HepG2 (cell line): ENCODE measurements around the gene PCDHB1. TPM values are rescaled to one million over a fixed set of nuclear protein-coding genes. Genes with fewer than 3 reads are reported as not detected.

Experiments used
- ATAC-seq: fragments of 200-7000 bp; cut with Tn5 transposase; 3 replicates; pipeline ENCODE4 v1.9.1; 2020; ENCODE audit warnings: mild to moderate bottlenecking, moderate library complexity
- BruUV-seq: library from RNA; stranded (reverse); fragments of 400-500 nt; replicated peaks from 2 replicates; lab custom pipeline; 2021; lab: Mats Ljungman, UMichigan
- CTCF ChIA-PET: fragments of 300-600 bp; formaldehyde crosslinking; extraction: SDS; loops from one replicate; lab custom pipeline; 2021; ENCODE audit warnings: low total read pairs, inconsistent platforms, low intra/inter-chr PET ratio; lab: Yijun Ruan, JAX
- POLR2A ChIA-PET: fragments of 350-600 bp; sonication (Branson Sonifier 250); formaldehyde crosslinking; loops from one replicate; lab custom pipeline; 2020; ENCODE audit warnings: antibody characterized with exemption, inconsistent platforms; lab: Yijun Ruan, JAX
- DNase-seq: peaks from one replicate; pipeline ENCODE4 v3.0.0-alpha.2; 2015; ENCODE audit warnings: low spot score
- FAIRE-seq: peaks from 3 replicates; lab custom pipeline; 2011; peaks lifted over from hg19 to GRCh38; lab: Jason Lieb, UNC
- H2AFZ ChIP-seq: one replicate; pipeline ENCODE4 v1.6.1; 2011; ENCODE audit warnings: low read length, inconsistent platforms
- H3K27ac ChIP-seq: fragments of 300-600 bp; 3 replicates; pipeline ENCODE4 v1.8.0; 2011; ENCODE audit warnings: mixed run types, mild to moderate bottlenecking, mixed read lengths, low read length, inconsistent platforms; ENCODE audit not compliant: insufficient read depth; ENCODE audit errors: extremely low read length
- H3K27me3 ChIP-seq, 2 experiments: fragments of 200-600 bp in 1 of 2; 2 replicates in 1 of 2; 3 replicates in 1 of 2; pipeline versions ENCODE4 v1.6.0 to v1.8.0; 2011; ENCODE audit warnings: low read length in 2 of 2, mild to moderate bottlenecking in 2 of 2, moderate library complexity in 2 of 2, inconsistent platforms in 1 of 2; ENCODE audit not compliant: insufficient read depth in 2 of 2, control insufficient read depth in 1 of 2
- H3K36me3 ChIP-seq, 2 experiments: fragments of 200-600 bp in 1 of 2; replicated peaks in 1 of 2; 2 replicates in 1 of 2; 3 replicates in 1 of 2; pipeline versions ENCODE4 v1.5.1 to v1.8.0; 2011; ENCODE audit warnings: low read length in 2 of 2, inconsistent platforms in 1 of 2; ENCODE audit not compliant: insufficient read depth in 2 of 2, control insufficient read depth in 1 of 2
- H3K4me1 ChIP-seq: 2 replicates; pipeline ENCODE4 v1.5.1; 2012; ENCODE audit warnings: low read length, inconsistent platforms; ENCODE audit not compliant: insufficient read depth
- H3K4me2 ChIP-seq: 2 replicates; pipeline ENCODE4 v1.6.0; 2011; ENCODE audit warnings: low read depth, low read length, inconsistent platforms
- H3K4me3 ChIP-seq, 3 experiments: fragments of 200-600 bp in 1 of 3; sonication (generic), shearing (Covaris generic) in 1 of 3; replicated peaks in 1 of 3; 2 replicates each; pipeline ENCODE4 v1.5.1; 2011 to 2016; ENCODE audit warnings: low read length in 3 of 3, inconsistent platforms in 2 of 3, low read depth in 2 of 3, mild to moderate bottlenecking in 2 of 3, control low read depth in 1 of 3, mixed read lengths in 1 of 3; ENCODE audit not compliant: insufficient read depth in 1 of 3
- H3K79me2 ChIP-seq: one replicate; pipeline ENCODE4 v1.6.1; 2011; ENCODE audit warnings: low read length, inconsistent platforms; ENCODE audit not compliant: insufficient read depth
- H3K9ac ChIP-seq: 2 replicates; pipeline ENCODE4 v1.6.0; 2011; ENCODE audit warnings: mild to moderate bottlenecking, low read depth, low read length, inconsistent platforms; ENCODE audit not compliant: insufficient read depth
- H3K9me3 ChIP-seq: 2 replicates; pipeline ENCODE4 v1.5.1; 2012; ENCODE audit warnings: mild to moderate bottlenecking, low read length
- H4K20me1 ChIP-seq: 2 replicates; pipeline ENCODE4 v1.6.0; 2011; ENCODE audit warnings: inconsistent platforms, mild to moderate bottlenecking, low read length, moderate library complexity; ENCODE audit not compliant: insufficient read depth
- DRAP1 ChIP-seq: IDR thresholded peaks from 2 replicates; pipeline ENCODE4 v1.6.1; 2016; ENCODE audit warnings: missing genetic modification reagents, missing compliant biosample characterization
- HDAC6 ChIP-seq: fragments of 200-600 bp; sonication (generic); IDR thresholded peaks from 2 replicates; pipeline ENCODE4 v1.7.0; 2017; ENCODE audit warnings: mild to moderate bottlenecking, antibody characterized with exemption, low read length, low read depth
- HHEX ChIP-seq: IDR thresholded peaks from 2 replicates; pipeline ENCODE4 v1.6.1; 2016; ENCODE audit warnings: control low read depth
- MED8 ChIP-seq: sonication (generic); formaldehyde crosslinking; IDR thresholded peaks from 2 replicates; pipeline ENCODE4 v1.8.1; 2023; ENCODE audit warnings: mild to moderate bottlenecking, missing genetic modification reagents; ENCODE audit not compliant: insufficient replicate concordance
- NCOA5 ChIP-seq: sonication (generic); formaldehyde crosslinking; IDR thresholded peaks from 2 replicates; pipeline ENCODE4 v1.4.0; 2020; ENCODE audit warnings: missing genetic modification reagents
- NFATC3 ChIP-seq: sonication (generic); formaldehyde crosslinking; IDR thresholded peaks from 2 replicates; pipeline ENCODE4 v1.5.1; 2020; ENCODE audit warnings: mild to moderate bottlenecking, missing genetic modification reagents
- NFE2L2 ChIP-seq: fragments of 150-350 bp; IDR thresholded peaks from 2 replicates; pipeline ENCODE4 v1.6.1; 2014; ENCODE audit warnings: low read length
- SIX1 ChIP-seq: sonication (generic); formaldehyde crosslinking; IDR thresholded peaks from 2 replicates; pipeline ENCODE4 v1.4.0; 2020; ENCODE audit warnings: missing genetic modification reagents, borderline replicate concordance
- TSC22D2 ChIP-seq: sonication (generic); formaldehyde crosslinking; IDR thresholded peaks from 2 replicates; pipeline ENCODE4 v1.5.1; 2020; ENCODE audit warnings: missing genetic modification reagents, mild to moderate bottlenecking, borderline replicate concordance
- ZBTB4 ChIP-seq: sonication (generic); formaldehyde crosslinking; IDR thresholded peaks from 2 replicates; pipeline ENCODE4 v1.4.0; 2020; ENCODE audit warnings: missing genetic modification reagents, mild to moderate bottlenecking, borderline replicate concordance
- ZEB1 ChIP-seq: IDR thresholded peaks from 2 replicates; pipeline ENCODE4 v1.6.1; 2012; ENCODE audit warnings: mild to moderate bottlenecking, low read depth, inconsistent platforms; ENCODE audit not compliant: insufficient replicate concordance
- ZNF589 ChIP-seq: sonication (generic); formaldehyde crosslinking; conservative IDR thresholded peaks from 2 replicates; pipeline ENCODE4 v1.8.0; 2022; ENCODE audit warnings: mild to moderate bottlenecking, moderate library complexity, missing genetic modification reagents
- ZXDC ChIP-seq: sonication (generic); formaldehyde crosslinking; IDR thresholded peaks from 2 replicates; pipeline ENCODE4 v1.5.0; 2020; ENCODE audit warnings: mild to moderate bottlenecking, missing genetic modification reagents
- WGBS: methylation state at CpG from one replicate; pipeline ENCODE4 v1.1.6; 2017; ENCODE audit warnings: low lambda C conversion rate; 5-methylcytosine and 5-hydroxymethylcytosine counted together
- in situ Hi-C: cut with HindIII; loops from 2 replicates; pipeline ENCODE4 v1.10.0; 2017; ENCODE audit warnings: low pct_unique_long_range_greater_than_20kb; ENCODE audit not compliant: extremely low pct_ligation_motif_present
- intact Hi-C: fragments of 100-400 bp; cut with micrococcal nuclease; formaldehyde crosslinking; loops from one replicate; pipeline ENCODE4 v1.10.0; 2022; ENCODE audit not compliant: unreplicated experiment
- polyA plus RNA-seq, 8 experiments: library from polyadenylated mRNA; depleted of rRNA in 3 of 8; stranded (reverse) in 7 of 8; unstranded in 1 of 8; fragments of >200 nt; fragmentation: Illumina TruSeq in 4 of 8; extraction: Trizol in 4 of 8; gene quantifications; 2 replicates each; pipeline versions ENCODE4 v1.2.1 to v1.2.3, GENCODE V29; 2011 to 2016; ENCODE audit warnings: low read depth in 4 of 8, missing spikeins in 1 of 8, mixed read lengths in 1 of 8; ENCODE audit not compliant: insufficient read depth in 1 of 8
- total RNA-seq, 5 experiments: library from RNA; depleted of rRNA; stranded (reverse); fragments of >200 nt; fragmentation: Illumina TruSeq; extraction: Trizol; gene quantifications; 2 replicates each; pipeline ENCODE4 v1.2.3, GENCODE V29; 2016; ENCODE audit warnings: low read depth in 1 of 5

Gene PCDHB1
- total and polyA plus RNA-seq, 2 of the 13 experiments (the other 11 are each of a cell fraction or from before 2014, with no cell fraction given): not detected

GRCh38 chr5:141039061-141039460, 12.1 kb upstream of the PCDHB1 start:
- FAIRE-seq (no peak), ATAC-seq (no peak), DNase-seq (no peak)
- no peak for TF ChIP-seq ZNF589 (CRISPR knock-in tag)
- no peak for TF ChIP-seq SIX1
- TF ChIP-seq NFE2L2: 0 out of 2 replicates have a peak, but pooled peaks have one; percentile 9
- Histone ChIP-seq H3K79me2 (no peaks in the 10 kb centered on the region), H3K4me2 (no peak overlapping the region), H4K20me1 (no peaks in the 10 kb centered on the region), H3K9me3 (0 out of 2 replicates have a peak, but pooled peaks cover 7% of the 10 kb centered on the region), H3K36me3 (no peaks in the 10 kb centered on the region), H3K27me3 (no peaks in the 10 kb centered on the region), H2AFZ (no peak overlapping the region), H3K4me1 (no peaks in the 10 kb centered on the region), H3K4me3 (no peak overlapping the region), H3K27ac (no peak overlapping the region), H3K9ac (no peak overlapping the region)
- intact Hi-C loops: no loop called here
- in situ Hi-C loops: no loop called here
- ChIA-PET CTCF (interaction anchor here (4.3 kb wide), 1 partner anchor 170 kb away, joined by 34 read pairs; the partner anchor contains the start of gene PCDHA11), POLR2A (no interaction called here)
- no TSS peak for BruUV-seq

GRCh38 chr5:141039517-141039916, 11.7 kb upstream of the PCDHB1 start:
- no TSS peak for BruUV-seq
- Histone ChIP-seq H3K27me3 (no peaks in the 10 kb centered on the region), H3K4me3 (no peak overlapping the region), H3K9ac (no peak overlapping the region), H3K4me1 (no peaks in the 10 kb centered on the region), H3K36me3 (no peaks in the 10 kb centered on the region), H3K27ac (no peak overlapping the region), H3K79me2 (no peaks in the 10 kb centered on the region), H2AFZ (no peak overlapping the region), H3K4me2 (no peak overlapping the region), H3K9me3 (0 out of 2 replicates have a peak, but pooled peaks cover 7% of the 10 kb centered on the region), H4K20me1 (no peaks in the 10 kb centered on the region)
- intact Hi-C loops (no loop called here), in situ Hi-C loops (no loop called here)
- under 1% methylated on average over 3 of the region's 3 CpGs for WGBS
- POLR2A ChIA-PET: no interaction called here
- CTCF ChIA-PET: interaction anchor here (3.3 to 4.3 kb wide), 2 partner anchors 170 to 199 kb away, joined by 34 to 37 read pairs; partner anchors contain the start of genes PCDHA11 and PCDHA8
- ATAC-seq: no peak
- no peak for DNase-seq
- no peak for FAIRE-seq
- TF ChIP-seq MED8 (CRISPR knock-in tag): no peak
- no peak for TF ChIP-seq ZXDC
- TF ChIP-seq DRAP1 (CRISPR knock-in tag): no peak
- no peak for TF ChIP-seq ZBTB4
- no peak for TF ChIP-seq HHEX (CRISPR knock-in tag)
- no peak for TF ChIP-seq NFATC3 (CRISPR knock-in tag)
- no peak for TF ChIP-seq HDAC6
- TF ChIP-seq TSC22D2 (CRISPR knock-in tag): no peak
- TF ChIP-seq NCOA5 (CRISPR knock-in tag): no peak
- TF ChIP-seq ZEB1: no peak
